ENCODE data around the gene SULF2. TPM values are rescaled to one million over a fixed set of nuclear protein-coding genes. Genes with fewer than 3 reads are reported as not detected.

SULF2 gene
- total RNA-seq, 1 experiment from 2014 or later: 495 TPM

GRCh38 chr20:47727909-47728361, 57.3 kb downstream of the SULF2 start:
- BruUV-seq (replicated peaks): no TSS peak
- Histone ChIP-seq H4K20me1 (ENCODE audit: insufficient read depth) (peaks cover 92% of the 10 kb centered on the region), H3K9me3 (ENCODE audit: insufficient read depth, low read depth) (no peaks in the 10 kb centered on the region), H3K36me3 (ENCODE audit: low read depth) (peaks cover 32% of the 10 kb centered on the region), H3F3A (ENCODE audit: insufficient read depth, low read depth) (peaks cover 89% of the 10 kb centered on the region), H3K79me2 (ENCODE audit: low read depth) (peaks cover 96% of the 10 kb centered on the region), H3K9me2 (ENCODE audit: insufficient read depth) (no peaks in the 10 kb centered on the region), H3K27ac (peak overlapping the region; percentile 30; the same call in 1 of the 2 replicates), H3K4me2 (no peak overlapping the region), H3K4me1 (replicated peaks; ENCODE audit: insufficient read depth) (0 out of 2 replicates have a peak, but pooled peaks cover 4% of the 10 kb centered on the region), H2AFZ (no peak overlapping the region), H3K27me3 (ENCODE audit: insufficient read depth, low read depth) (no peaks in the 10 kb centered on the region), H3K4me3 (no peak overlapping the region)
- TF ChIP-seq CTCF (conservative IDR thresholded peaks at IDR 0.05) (no peak), EZH2 (IDR thresholded peaks at IDR 0.05; ENCODE audit: low read depth) (no peak)
- no peak for DNase-seq
- POLR2A ChIA-PET (ENCODE audit: unreplicated experiment): interaction anchor here (0.6 kb wide), 1 partner anchor 267 kb away, joined by 3 read pairs; no protein-coding TSS in a partner anchor
- CTCF ChIA-PET: no interaction called here
- intact Hi-C loops (cut with micrococcal nuclease; ENCODE audit: unreplicated experiment): loop anchor here (5.0 kb wide), 1 partner anchor 129 kb away; no protein-coding TSS in a partner anchor

DNA sequence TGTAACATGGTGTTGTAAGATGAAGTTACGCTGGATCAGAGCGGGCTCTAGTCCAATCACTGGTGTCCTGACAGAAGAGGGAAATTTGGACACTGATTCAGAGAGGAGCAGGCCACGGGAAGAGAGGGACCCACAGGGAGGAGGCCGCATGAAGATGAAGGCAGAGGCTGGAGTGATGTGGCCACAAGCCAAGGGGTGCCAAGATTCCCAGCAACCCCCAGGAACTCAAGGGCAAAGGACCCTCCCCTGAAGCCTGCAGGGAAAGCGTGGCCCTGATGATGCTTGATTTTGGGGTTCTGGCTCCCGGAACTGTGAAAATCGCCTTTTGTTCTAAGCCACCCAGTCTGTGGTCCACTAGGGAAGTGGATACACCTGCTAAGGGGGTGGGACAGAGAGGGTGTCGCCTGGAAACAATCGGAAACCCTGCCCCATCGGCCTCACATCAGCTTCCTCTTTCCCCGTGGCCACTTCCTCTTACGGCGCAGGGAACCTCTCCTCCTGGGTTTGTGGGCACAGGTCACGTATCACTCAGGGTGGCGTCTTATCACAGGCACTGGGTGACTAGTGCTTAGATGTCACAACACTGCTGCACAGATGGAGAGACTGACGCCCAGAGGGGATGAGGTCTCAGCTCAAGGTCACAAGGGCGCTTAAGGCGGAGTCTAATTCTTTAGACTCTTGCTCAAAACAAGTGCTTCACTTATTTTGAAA, 58.0 kb downstream of the SULF2 start:
- no peak for TF ChIP-seq EZH2 (IDR thresholded peaks at IDR 0.05; ENCODE audit: low read depth)
- TF ChIP-seq CTCF (conservative IDR thresholded peaks at IDR 0.05): no peak
- Histone ChIP-seq H3F3A (ENCODE audit: insufficient read depth, low read depth) (peaks cover 90% of the 10 kb centered on the region), H3K9me2 (ENCODE audit: insufficient read depth) (no peaks in the 10 kb centered on the region), H3K9me3 (ENCODE audit: insufficient read depth, low read depth) (no peaks in the 10 kb centered on the region), H4K20me1 (ENCODE audit: insufficient read depth) (peaks cover 92% of the 10 kb centered on the region), H3K36me3 (ENCODE audit: low read depth) (peaks cover 34% of the 10 kb centered on the region), H2AFZ (no peak overlapping the region), H3K4me1 (replicated peaks; ENCODE audit: insufficient read depth) (0 out of 2 replicates have a peak, but pooled peaks cover 4% of the 10 kb centered on the region), H3K4me2 (no peak overlapping the region), H3K27ac (0 out of 2 replicates have a peak overlapping the region, but pooled peaks have one; percentile 30), H3K27me3 (ENCODE audit: insufficient read depth, low read depth) (no peaks in the 10 kb centered on the region), H3K4me3 (no peak overlapping the region), H3K79me2 (ENCODE audit: low read depth) (peaks cover 98% of the 10 kb centered on the region)
- BruUV-seq (replicated peaks): no TSS peak
- ChIA-PET POLR2A (ENCODE audit: unreplicated experiment) (interaction anchor here (0.6 kb wide), 1 partner anchor 267 kb away, joined by 3 read pairs; no protein-coding TSS in a partner anchor), CTCF (interaction anchor here (0.6 kb wide), 1 partner anchor 512 kb away, joined by 17 read pairs; no protein-coding TSS in a partner anchor)
- intact Hi-C loops (cut with micrococcal nuclease; ENCODE audit: unreplicated experiment): loop anchor here (5.0 kb wide), 1 partner anchor 130 kb away; no protein-coding TSS in a partner anchor
- DNase-seq: no peak

- Histone ChIP-seq H3K4me3 (no peak overlapping the region), H3K4me2 (no peak overlapping the region), H3K27ac (peak overlapping the region; percentile 13), H3K27me3 (ENCODE audit: insufficient read depth, low read depth) (no peaks in the 10 kb centered on the region), H3K36me3 (ENCODE audit: low read depth) (peaks cover 39% of the 10 kb centered on the region), H4K20me1 (ENCODE audit: insufficient read depth) (peaks cover 92% of the 10 kb centered on the region), H3K4me1 (replicated peaks; ENCODE audit: insufficient read depth) (0 out of 2 replicates have a peak, but pooled peaks cover 4% of the 10 kb centered on the region), H3K9me2 (ENCODE audit: insufficient read depth) (no peaks in the 10 kb centered on the region), H2AFZ (no peak overlapping the region), H3K79me2 (ENCODE audit: low read depth) (peaks cover 98% of the 10 kb centered on the region), H3F3A (ENCODE audit: insufficient read depth, low read depth) (peaks cover 91% of the 10 kb centered on the region), H3K9me3 (ENCODE audit: insufficient read depth, low read depth) (no peaks in the 10 kb centered on the region)
- POLR2A ChIA-PET (ENCODE audit: unreplicated experiment): no interaction called here
- no TSS peak for BruUV-seq (replicated peaks)
- TF ChIP-seq EZH2 (IDR thresholded peaks at IDR 0.05; ENCODE audit: low read depth) (no peak), CTCF (conservative IDR thresholded peaks at IDR 0.05) (no peak)
- no peak for DNase-seq
- intact Hi-C loops (cut with micrococcal nuclease; ENCODE audit: unreplicated experiment): loop anchor here (5.0 kb wide), 1 partner anchor 131 kb away; no protein-coding TSS in a partner anchor
- CTCF ChIA-PET: interaction anchor here (0.6 to 0.7 kb wide), 2 partner anchors 92 to 512 kb away, joined by 4 to 17 read pairs; no protein-coding TSS in a partner anchor
These were observed 58.6 kb downstream of the SULF2 start for GRCh38 chr20:47726632-47727031.

All from PC-9 (cell line).